ENCODE data around the gene TMC3. TPM values are rescaled to one million over a fixed set of nuclear protein-coding genes. Genes with fewer than 3 reads are reported as not detected.

TMC3 gene
- polyA plus RNA-seq, 2 of the 4 experiments (the other 2 are of a cell fraction) = not detected

- DNase-seq (ENCODE audit: low read depth in 1 of 2, low spot score in 1 of 2) (no peak), FAIRE-seq (no peak), ATAC-seq (no peak)
- H3K9me3 ChIP-seq = no peaks in the 10 kb centered on the region
- no peak overlapping the region for H3K27ac ChIP-seq
- ChIA-PET CTCF (interaction anchor here (0.7 to 2.5 kb wide), 7 partner anchors 9 to 75 kb away, joined by 4 to 14 read pairs (median 11); no protein-coding TSS in a partner anchor), POLR2A (no interaction called here)
- no peak overlapping the region for H3K4me2 ChIP-seq
- TF ChIP-seq USF2 (IDR thresholded peaks at IDR 0.05) (no peak), HOXA7 (CRISPR knock-in tag; IDR thresholded peaks at IDR 0.05) (no peak), E2F6 (IDR thresholded peaks at IDR 0.05; ENCODE audit: borderline replicate concordance, low read depth) (no peak)
- WGBS (ENCODE audit: missing lambda C conversion rate) = 67% methylated on average over 4 of the region's 4 CpGs
- H3K4me3 ChIP-seq = no peak overlapping the region
- peaks cover 13% of the 10 kb centered on the region; the same call in 2 of the 3 replicates for H3K4me1 ChIP-seq
Measured at GRCh38 chr15:81335631-81336030, 38.4 kb downstream of the TMC3 start.

GRCh38 chr15:81334768-81335435 lies 39.1 kb downstream of the TMC3 start:
- no peak for DNase-seq (ENCODE audit: low read depth in 1 of 2, low spot score in 1 of 2)
- ChIA-PET CTCF (interaction anchor here (0.7 to 2.5 kb wide), 7 partner anchors 8 to 75 kb away, joined by 3 to 14 read pairs (median 5); no protein-coding TSS in a partner anchor), POLR2A (interaction anchor here (0.6 kb wide), 1 partner anchor 1872 kb away, joined by 3 read pairs; no protein-coding TSS in a partner anchor)
- H3K9me3 ChIP-seq = no peaks in the 10 kb centered on the region
- H3K27ac ChIP-seq = no peak overlapping the region
- H3K4me2 ChIP-seq = no peak overlapping the region
- WGBS (ENCODE audit: missing lambda C conversion rate) = 40% methylated on average over 10 of the region's 10 CpGs
- TF ChIP-seq NR3C1 (IDR thresholded peaks at IDR 0.05) (no peak), USF2 (IDR thresholded peaks at IDR 0.05) (no peak), ZFP36 (IDR thresholded peaks at IDR 0.05; ENCODE audit: borderline replicate concordance, partially characterized antibody) (no peak), CBX8 (IDR thresholded peaks at IDR 0.05) (no peak), HOXB13 (CRISPR knock-in tag; IDR thresholded peaks at IDR 0.05; ENCODE audit: low read depth) (no peak), BCL3 (IDR thresholded peaks at IDR 0.05) (no peak), EP300 (IDR thresholded peaks at IDR 0.05) (no peak), HDAC2 (IDR thresholded peaks at IDR 0.05) (no peak), CTCF (IDR thresholded peaks at IDR 0.05) (no peak), MAZ (IDR thresholded peaks at IDR 0.05; ENCODE audit: borderline replicate concordance, low read depth, low read length) (no peak), TP53 (CRISPR knock-in tag; IDR thresholded peaks at IDR 0.05) (no peak), JUNB (IDR thresholded peaks at IDR 0.05) (no peak)
- H3K4me1 ChIP-seq = peaks cover 13% of the 10 kb centered on the region; the same call in 2 of the 3 replicates
- FAIRE-seq = no peak
- no peak for ATAC-seq
- H3K4me3 ChIP-seq = no peak overlapping the region

GRCh38 chr15:81333363-81333762 lies 40.6 kb downstream of the TMC3 start:
- H3K4me3 ChIP-seq = no peak overlapping the region
- no peaks in the 10 kb centered on the region for H3K9me3 ChIP-seq
- CTCF ChIA-PET = interaction anchor here (0.6 to 1.0 kb wide), 2 partner anchors 12 to 58 kb away, joined by 3 read pairs; no protein-coding TSS in a partner anchor
- no peak overlapping the region for H3K4me2 ChIP-seq
- H3K27ac ChIP-seq = no peak overlapping the region
- WGBS (ENCODE audit: missing lambda C conversion rate) = 57% methylated on average over 3 of the region's 3 CpGs
- DNase-seq (ENCODE audit: low read depth in 1 of 2, low spot score in 1 of 2) (no peak), FAIRE-seq (no peak), ATAC-seq (no peak)
- POLR2A ChIA-PET = interaction anchor here (0.7 kb wide), 1 partner anchor 14 kb away, joined by 4 read pairs; no protein-coding TSS in a partner anchor
- H3K4me1 ChIP-seq = peaks cover 5% of the 10 kb centered on the region; the same call in 2 of the 3 replicates
- no peak for TF ChIP-seq MAFK (IDR thresholded peaks at IDR 0.05; ENCODE audit: partially characterized antibody)
- no peak for TF ChIP-seq JUNB (IDR thresholded peaks at IDR 0.05)
- TF ChIP-seq ZC3H11A (IDR thresholded peaks at IDR 0.05) = no peak
- no peak for TF ChIP-seq ELK1 (IDR thresholded peaks at IDR 0.05; ENCODE audit: low read depth, low read length)
- TF ChIP-seq CEBPB (IDR thresholded peaks at IDR 0.05) = no peak
- TF ChIP-seq FOSB (CRISPR knock-in tag; IDR thresholded peaks at IDR 0.05) = no peak
- TF ChIP-seq KDM5A (IDR thresholded peaks at IDR 0.05) = no peak
- no peak for TF ChIP-seq POLR2AphosphoS2 (conservative IDR thresholded peaks at IDR 0.05; ENCODE audit: low read length)
- TF ChIP-seq BCL3 (IDR thresholded peaks at IDR 0.05) = no peak
- no peak for TF ChIP-seq RAD21 (conservative IDR thresholded peaks at IDR 0.05 in 1 of 2, IDR thresholded peaks at IDR 0.05 in 1 of 2)
- no peak for TF ChIP-seq CHD2 (IDR thresholded peaks at IDR 0.05; ENCODE audit: low read length, partially characterized antibody)
- TF ChIP-seq MYC (IDR thresholded peaks at IDR 0.05; ENCODE audit: borderline replicate concordance, low read length) = no peak
- no peak for TF ChIP-seq EP300 (IDR thresholded peaks at IDR 0.05)
- no peak for TF ChIP-seq JUN (IDR thresholded peaks at IDR 0.05)
